UCSD-AML1 (cell line): ENCODE data around the gene PIK3R3.

Source experiments
- DNase-seq: peaks from one replicate; lab custom pipeline; 2025; ENCODE audit not compliant: unreplicated experiment; lab: John Stamatoyannopoulos, UW

Gene PIK3R3

GRCh38 chr1:46158312-46159281, 26.2 kb upstream of the PIK3R3 start:
- no peak for DNase-seq

GRCh38 chr1:46157916-46158311, 25.5 kb upstream of the PIK3R3 start:
- no peak for DNase-seq

GRCh38 chr1:46153732-46154131, 21.3 kb upstream of the PIK3R3 start:
- DNase-seq: no peak

- no peak for DNase-seq
These were observed 20.8 kb upstream of the PIK3R3 start for GRCh38 chr1:46153228-46153627.

- DNase-seq: no peak
These were observed 19.6 kb upstream of the PIK3R3 start for GRCh38 chr1:46152016-46152415.

- no peak for DNase-seq
These were observed 17.7 kb upstream of the PIK3R3 start for GRCh38 chr1:46150085-46150484.

- no peak for DNase-seq
These were observed 15.9 kb upstream of the PIK3R3 start for GRCh38 chr1:46148318-46148717.

- no peak for DNase-seq
These were observed 5.5 kb upstream of the PIK3R3 start for GRCh38 chr1:46137916-46138315.

- no peak for DNase-seq
These were observed 4.3 kb upstream of the PIK3R3 start for GRCh38 chr1:46136711-46137110.

- no peak for DNase-seq
These were observed 2.4 kb upstream of the PIK3R3 start for GRCh38 chr1:46134660-46135331.

GRCh38 chr1:46133781-46134350, 1.4 kb upstream of the PIK3R3 start:
- DNase-seq: no peak

- DNase-seq: no peak
These were observed 791 bp upstream of the PIK3R3 start for GRCh38 chr1:46133181-46133658.

- no peak for DNase-seq
These were observed 509 bp downstream of the PIK3R3 start for GRCh38 chr1:46131712-46132528.

GRCh38 chr1:46131093-46131492, 1.3 kb downstream of the PIK3R3 start:
- DNase-seq: no peak

- no peak for DNase-seq
These were observed 1.8 kb downstream of the PIK3R3 start for GRCh38 chr1:46130606-46131005.

GRCh38 chr1:46130121-46130520, 2.3 kb downstream of the PIK3R3 start:
- DNase-seq: no peak

- DNase-seq: no peak
These were observed 4.1 kb downstream of the PIK3R3 start for GRCh38 chr1:46128344-46128743.

GRCh38 chr1:46118856-46119255, 13.6 kb downstream of the PIK3R3 start:
- DNase-seq: no peak

GRCh38 chr1:46117810-46118494, 14.5 kb downstream of the PIK3R3 start:
- DNase-seq: no peak

GRCh38 chr1:46114925-46115603, 17.4 kb downstream of the PIK3R3 start:
- DNase-seq: no peak
